Ecto neural progenitor cell (in vitro differentiated cells): Measurements from ENCODE around the gene GALNT15.

ENCODE experiments used
- DNase-seq: peaks from one replicate; pipeline ENCODE4 v3.0.0-alpha.2; 2018; ENCODE audit warnings: low spot score

The GALNT15 gene

DNA sequence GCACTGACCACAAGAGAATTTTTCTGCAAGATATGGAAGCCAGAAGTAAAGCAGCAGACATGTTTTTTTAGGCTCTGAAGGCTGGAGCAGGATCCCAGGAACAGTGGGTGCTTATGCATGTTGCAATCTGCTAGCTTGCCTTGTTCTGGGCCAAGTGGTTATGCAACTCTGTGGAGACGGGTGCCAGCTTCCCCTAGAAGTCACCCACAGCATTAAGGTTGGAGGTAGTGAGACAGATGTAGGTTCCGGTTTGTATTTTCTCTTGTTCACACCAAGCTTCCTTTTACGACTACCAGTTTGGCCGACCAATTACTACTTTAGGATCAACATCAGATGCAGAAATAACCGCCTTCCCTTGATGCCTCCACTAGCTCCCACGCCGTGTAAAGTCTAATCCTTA, 79.1 kb downstream of the GALNT15 start:
- no peak for DNase-seq

DNA sequence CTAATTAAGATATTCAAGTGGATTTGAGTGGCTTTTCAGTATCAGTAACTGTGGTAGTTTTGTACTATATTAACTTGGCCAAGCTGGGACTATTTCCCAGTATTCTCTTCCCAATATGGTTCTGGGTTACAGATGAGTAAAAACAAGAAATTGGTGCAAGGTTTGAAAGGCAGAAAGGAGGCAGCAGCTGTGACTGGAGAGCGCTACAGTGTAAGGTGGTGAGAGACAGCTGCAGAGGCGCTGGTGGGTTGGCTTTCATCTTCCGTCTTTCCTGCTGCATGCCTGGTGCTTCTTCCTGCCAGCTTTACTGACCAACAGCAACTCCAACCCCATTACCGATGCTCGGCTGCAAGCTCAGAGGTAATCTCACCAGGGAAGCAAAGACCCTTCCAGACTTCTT, 80.4 kb downstream of the GALNT15 start:
- no peak for DNase-seq

DNA sequence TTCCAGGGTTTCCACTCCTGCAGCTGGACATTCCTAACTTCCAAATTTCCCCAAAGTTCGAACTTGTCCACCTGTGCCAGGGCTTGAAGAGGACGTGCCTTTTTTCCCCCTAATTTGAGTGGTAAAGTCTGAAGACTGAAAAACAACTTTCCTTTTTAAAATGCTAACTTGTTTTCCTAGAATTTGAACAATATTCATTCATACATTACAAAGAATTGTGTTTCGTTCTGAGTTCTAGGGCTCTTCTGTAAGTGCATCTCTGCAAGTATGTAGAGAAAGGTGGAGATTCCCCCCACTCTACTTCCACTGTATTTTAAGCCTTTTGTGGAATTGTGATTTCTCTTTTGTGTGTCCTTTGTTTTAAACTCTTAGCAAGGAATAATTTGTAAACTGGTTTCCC, 80.8 kb downstream of the GALNT15 start:
- no peak for DNase-seq

DNA sequence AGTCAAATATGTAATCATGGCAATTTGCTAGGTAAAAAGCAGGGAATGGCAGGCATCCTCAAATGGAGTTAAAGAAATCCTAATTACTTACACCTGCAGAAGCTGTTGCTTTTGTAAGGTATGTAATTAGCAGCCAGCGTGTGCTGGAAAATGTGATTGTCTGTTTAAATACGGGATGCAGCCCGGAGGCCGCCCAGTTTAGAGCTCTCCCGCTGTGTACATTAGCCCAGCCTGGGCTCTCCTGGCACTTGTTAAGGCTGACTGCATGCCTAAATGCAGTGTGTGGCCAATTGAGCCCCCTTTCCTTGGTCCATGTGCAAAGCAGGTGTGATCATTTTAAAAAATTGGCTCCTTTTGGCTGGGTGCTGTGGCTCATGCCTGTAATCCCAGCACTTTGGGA, 81.2 kb downstream of the GALNT15 start:
- DNase-seq, result no peak

DNA sequence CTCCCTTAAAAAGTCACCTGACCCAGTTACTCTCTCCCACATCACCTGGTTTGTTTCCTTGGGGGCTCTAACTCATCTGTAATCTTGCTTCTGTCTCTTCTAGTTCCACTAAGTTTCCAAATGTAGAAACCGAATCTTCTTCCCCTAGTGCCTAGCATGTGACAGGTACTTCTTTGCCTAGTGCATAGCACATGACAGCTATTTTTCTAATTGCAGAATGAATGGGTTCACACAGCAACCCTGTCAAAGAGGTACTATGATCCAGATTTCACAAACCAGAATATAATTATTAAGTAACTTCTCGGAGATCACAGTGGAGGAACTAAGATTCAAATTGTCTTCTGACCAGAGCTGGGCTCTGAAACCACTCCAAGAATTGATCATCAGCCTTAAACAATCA, 82.8 kb downstream of the GALNT15 start:
- no peak for DNase-seq

DNA sequence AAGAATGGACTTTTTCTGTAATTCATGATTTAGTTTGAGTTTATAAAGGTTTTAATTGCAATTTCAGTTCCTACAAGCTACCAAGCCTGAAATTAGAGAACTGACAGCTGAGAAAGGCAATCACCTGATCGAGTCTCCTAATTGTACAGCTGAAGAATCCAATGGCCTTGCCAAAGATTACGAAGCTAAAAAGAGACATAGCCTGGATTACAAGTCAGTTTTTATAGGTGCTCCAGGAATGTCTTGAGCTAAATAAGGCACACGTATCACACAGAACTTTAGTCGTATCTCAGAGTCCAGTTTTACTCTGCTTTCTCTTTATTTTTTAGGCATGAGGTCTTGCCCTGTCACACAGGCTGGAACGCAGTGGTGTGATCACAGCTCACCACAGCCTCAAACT, 83.7 kb downstream of the GALNT15 start:
- DNase-seq, result no peak

DNA sequence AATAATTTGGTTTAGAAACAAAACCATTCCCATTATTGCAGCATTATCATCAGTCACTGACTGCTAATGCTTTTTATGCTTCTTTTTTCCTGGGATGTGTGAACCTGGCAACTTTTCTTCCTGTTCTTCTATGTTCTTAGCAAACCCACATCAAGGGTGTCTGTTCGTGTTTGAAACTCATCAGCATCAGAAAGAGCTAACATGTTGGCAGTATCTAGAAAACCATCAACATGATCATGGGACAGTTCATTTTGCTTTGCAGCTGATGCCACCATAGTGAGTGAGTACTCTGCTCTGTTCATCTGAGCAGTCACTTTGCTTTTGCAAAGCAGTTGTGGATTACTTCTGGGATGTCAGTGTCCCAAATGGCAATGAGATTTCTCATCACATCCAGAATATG, 84.4 kb downstream of the GALNT15 start:
- DNase-seq, result no peak

DNA sequence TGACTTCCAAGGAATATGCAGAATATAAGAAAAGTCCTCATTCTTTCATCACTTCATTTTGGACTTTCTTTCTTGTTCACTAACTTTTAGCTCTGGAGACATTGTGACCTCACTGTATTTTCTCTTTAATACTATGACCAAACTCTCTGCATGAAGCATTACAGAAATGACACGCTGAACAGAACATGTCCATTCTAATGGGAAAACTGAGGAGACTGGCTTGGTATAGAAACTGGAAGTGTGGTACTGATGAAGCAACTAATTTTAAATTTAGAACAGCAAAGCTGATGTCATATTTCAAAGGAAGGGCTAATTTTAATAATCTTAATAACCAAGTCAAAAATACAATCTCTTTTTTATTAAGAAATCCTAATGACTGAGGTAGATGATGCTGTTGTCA, 85.6 kb downstream of the GALNT15 start:
- no peak for DNase-seq

DNA sequence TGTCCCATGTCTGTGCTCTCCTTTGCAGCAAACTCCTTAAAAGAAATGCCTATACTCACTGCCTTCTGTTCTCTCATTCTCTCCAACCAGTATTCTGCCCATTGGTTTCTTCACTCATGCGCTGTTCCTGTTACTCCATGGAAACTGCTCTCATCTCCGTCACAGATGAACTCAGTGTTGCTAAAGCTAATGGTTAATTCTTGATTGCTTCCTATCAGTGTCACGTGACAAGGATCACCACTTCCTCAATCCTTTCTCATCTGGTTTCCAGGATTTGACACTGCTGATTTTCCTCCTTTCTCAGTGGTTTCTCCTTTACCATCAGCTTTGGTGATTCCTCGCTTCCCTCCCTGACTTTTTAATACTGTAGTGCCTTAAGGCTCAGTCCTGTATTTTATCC, 87.7 kb downstream of the GALNT15 start:
- no peak for DNase-seq

DNA sequence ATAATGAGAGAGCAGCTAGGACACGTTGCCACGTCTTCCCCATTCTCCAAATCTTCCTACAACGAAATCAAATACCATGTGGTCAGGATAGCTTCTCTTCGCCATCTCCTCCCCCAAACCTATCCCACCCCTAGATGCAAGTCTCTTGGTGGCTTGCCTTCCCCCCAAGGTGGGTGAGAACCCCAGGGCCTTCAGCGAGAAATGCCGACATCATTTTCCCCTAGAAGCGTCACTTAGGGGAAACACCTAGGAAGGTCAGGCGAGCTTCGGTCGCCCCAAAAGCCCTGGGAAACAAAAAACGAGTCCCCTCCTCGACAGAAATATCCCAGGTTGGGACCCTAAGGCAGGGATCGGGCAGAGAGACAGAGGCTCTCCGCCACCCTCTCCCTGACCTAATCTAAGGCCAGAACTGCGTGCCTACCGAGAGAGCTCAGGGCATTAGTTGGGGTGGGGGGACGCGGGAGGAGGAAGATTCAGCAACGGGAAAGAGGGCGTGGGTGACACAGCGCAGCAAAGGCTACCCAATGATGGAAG, 89.8 kb downstream of the GALNT15 start:
- no peak for DNase-seq

DNA sequence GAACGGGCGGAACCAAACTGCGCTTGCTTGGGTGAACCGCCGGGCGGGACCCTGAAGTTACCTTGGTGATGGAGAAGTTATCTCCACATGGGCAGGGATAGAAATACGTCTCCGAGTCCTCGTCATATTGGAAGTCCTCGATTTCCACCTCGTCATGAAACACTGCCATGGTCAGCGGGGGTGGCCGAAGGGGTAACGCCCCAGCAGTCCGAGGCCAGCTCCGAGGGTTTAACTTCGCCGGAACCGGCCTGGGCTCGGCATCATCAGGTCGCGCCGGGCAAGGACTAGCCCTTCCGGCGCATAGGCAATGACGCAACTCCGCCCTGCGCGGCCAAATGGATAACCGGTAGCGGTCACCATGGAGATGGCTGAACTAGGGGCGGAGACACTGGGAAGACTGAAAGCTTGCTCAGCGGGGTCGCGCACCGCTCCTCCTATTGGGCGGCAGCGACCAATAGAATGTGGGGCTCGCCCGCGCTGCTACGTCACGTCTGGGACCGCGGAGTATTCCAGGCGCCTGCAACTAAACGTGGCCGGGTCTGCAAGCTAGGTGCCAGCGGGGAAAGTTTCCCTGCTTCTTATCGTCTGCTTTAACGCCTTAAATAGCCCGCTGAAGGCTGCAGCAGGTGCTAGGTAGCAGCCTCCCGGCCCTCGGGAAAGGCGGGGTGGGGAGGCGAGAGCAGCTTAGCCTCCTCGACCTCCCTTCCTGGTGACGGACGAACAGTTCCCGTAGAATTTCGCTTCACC, 90.4 kb downstream of the GALNT15 start, which contains the start of the genes DPH3 and OXNAD1:
Gene DPH3, minus strand, starts transcription at position 236 of the 747 bp plus-strand sequence. Its CDS starts 67 bp downstream, at position 169.
Gene OXNAD1, plus strand, starts transcription at position 505 of the 747 bp plus-strand sequence. CDS start 5,741 bp downstream, outside the sequence.
- peak; percentile 99 for DNase-seq

DNA sequence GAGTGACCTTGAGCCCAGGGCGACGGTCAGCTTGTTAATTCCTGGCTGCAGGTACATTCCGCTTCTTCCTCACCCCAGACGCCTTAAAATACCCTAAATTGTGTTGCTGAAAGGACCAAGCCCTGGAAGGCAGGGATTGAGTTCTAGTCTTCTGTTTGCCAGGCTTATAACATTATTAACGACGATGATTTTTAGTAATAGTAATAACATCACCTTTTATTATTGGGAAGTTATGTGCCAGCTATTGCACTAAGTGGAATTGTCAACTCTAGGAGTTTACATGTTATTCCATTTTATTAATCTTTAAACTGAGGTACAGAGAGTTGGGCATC, 90.9 kb downstream of the GALNT15 start:
- DNase-seq, result no peak

DNA sequence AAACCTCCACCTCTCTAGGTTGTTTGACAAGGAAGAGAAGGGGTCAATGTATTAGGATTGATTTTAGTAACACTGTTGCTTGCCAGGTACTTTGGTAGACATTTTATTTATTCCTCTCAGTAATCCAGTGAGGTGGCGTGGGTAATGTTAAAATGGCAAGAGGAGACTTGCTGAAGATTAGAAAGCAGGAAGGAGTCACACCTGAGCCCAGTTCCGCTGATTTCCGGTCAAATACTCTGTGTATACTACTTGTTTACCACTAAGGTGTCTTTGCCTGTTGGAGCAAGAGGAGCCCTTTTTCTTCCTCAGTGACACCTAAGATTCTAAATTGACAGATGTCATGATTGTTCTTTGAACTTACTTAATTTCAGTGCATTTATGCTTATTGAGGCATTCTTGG, 92.2 kb downstream of the GALNT15 start:
- DNase-seq, result no peak

DNA sequence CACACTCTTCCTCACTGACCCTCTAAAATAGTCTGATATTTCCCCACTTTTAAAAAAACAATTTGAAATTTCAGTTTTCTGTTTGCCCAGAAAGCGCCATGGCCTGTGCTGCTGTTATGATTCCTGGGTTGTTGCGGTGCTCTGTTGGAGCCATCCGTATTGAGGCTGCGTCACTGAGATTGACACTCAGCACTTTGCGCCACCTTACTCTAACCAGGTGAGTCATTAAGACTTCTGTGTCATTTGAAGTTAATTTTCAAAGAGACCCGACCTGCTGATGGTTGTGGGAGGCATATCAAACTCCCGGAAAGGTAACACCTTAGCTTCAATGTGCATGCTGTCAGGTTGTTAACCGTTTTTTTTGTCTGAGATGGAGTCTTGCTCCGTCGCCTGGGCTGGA, 96.4 kb downstream of the GALNT15 start:
- no peak for DNase-seq

DNA sequence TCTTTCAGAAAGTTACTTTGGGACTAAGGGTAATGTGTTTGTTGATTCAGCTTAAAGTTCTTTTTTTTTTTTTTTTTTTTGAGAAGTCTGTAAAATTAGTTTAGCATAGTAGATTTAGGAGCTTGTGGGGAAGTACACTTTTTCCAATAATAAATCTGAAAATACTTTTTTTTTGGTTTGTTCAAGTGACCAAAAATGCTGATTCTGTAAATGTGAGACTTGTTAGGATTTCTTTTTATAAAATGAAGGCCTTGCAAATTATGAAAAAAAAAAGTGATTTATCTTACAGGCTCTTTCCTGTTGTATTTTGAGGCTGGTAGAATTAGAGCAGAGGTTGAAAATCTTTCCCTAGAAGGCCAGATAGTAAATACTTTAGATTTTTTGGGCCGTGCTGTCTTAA, 98.1 kb downstream of the GALNT15 start:
- DNase-seq, result no peak

DNA sequence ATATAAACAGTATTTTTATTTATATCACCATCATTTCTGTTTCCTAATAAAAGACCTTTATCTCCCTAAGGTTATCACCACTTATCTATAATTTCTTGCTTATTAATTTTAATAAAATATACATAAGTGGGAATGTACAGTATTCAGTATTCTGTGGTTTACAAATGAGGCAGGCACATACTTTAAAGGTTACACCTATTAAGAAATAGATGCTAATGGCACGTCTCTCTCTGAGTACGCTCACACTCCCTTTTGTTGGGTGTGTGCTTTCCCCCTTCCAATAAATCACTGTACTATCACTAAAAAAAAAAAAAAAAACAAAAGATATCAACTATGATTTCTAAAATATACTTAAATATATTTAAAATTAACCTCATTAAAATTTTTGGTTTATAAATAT, 99.4 kb downstream of the GALNT15 start:
- no peak for DNase-seq

DNA sequence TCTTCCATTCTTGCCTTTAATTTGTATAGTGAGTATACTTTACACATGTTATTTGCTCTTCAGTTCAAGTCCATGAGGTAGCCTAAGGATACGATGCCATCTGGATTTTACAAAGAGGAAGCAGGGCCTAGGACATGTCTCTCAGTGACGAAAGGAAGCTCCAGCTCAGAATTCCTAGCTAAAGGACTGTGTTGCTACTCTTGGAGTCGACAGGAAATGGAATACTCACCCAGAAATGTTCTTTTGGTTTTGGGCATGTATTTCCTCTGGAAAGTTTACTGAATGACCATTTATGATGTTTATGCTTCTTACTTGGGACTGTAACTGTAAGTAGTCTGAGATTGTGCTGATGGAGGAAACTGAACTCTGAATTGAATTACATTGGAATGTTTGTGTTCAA, 103.0 kb downstream of the GALNT15 start:
- DNase-seq, result no peak

DNA sequence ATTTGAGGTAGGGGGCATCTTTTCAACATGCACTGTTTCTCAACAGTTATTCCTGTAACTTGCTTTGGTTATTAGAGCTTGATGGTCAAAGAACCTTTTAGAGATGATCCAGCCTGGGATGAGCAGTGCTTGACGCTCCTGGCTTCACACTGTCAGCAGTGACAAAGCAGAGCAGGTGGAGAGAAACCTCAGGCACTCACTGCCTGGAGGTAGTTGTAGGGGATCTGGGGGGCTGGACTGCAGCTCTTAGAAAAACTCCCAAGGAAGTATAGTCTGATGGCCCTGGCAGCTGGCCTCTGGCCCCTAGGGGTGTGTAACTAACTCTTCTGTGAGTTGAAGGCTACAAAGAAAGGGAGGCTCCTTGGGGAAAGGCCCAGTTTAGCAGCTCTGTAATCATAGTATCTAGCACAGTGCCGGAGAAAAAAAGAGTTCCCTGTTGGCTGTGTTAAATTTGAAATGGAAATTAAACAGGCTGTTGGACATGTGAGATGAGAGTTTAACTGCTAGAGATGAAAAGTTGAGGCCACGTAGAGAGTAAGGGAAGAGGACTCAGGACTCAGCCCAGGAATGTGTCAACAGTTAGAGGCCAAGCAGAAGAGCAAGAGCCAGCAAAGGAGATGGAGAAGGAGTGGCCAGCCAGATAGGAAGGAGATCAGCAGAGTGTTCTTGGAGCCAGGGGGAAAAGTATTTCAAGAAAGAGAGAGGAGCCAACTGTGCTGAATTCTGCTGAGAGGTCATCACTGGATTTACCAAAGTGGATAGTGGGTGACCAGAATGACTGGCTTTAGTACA, 104.7 kb downstream of the GALNT15 start:
- DNase-seq, result no peak

DNA sequence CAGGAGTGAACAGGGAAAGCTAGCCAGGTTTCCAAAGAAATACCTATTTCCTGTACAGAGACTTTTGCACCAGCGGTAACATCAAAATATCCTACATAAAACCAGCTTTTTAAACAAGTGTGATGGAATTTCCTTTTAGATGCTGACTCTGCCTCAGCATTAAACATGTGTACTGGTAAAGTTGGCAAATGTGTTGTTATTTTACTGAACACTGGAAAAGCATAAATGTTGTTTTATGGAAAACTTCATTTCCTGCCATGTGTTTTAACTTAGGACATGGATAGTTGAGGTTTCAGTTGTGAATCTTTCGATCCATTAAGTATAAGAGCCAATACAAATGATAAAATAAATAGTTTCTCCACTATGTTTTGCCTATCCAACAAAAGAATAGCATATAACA, 106.2 kb downstream of the GALNT15 start:
- DNase-seq, result no peak
